GM21515 (cell line): ENCODE measurements around the gene MFGE8.
"Not testable (repeated sequence)": the region's sequence is repeated elsewhere in the genome, so short reads cannot be mapped to it uniquely, and the experiment has no call there.

Source experiments
- ATAC-seq: cut with Tn5 transposase; IDR thresholded peaks from one replicate; pipeline ENCODE4 v1.9.1; 2021; ENCODE audit not compliant: unreplicated experiment

Gene MFGE8, protein sequence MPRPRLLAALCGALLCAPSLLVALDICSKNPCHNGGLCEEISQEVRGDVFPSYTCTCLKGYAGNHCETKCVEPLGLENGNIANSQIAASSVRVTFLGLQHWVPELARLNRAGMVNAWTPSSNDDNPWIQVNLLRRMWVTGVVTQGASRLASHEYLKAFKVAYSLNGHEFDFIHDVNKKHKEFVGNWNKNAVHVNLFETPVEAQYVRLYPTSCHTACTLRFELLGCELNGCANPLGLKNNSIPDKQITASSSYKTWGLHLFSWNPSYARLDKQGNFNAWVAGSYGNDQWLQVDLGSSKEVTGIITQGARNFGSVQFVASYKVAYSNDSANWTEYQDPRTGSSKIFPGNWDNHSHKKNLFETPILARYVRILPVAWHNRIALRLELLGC

DNA sequence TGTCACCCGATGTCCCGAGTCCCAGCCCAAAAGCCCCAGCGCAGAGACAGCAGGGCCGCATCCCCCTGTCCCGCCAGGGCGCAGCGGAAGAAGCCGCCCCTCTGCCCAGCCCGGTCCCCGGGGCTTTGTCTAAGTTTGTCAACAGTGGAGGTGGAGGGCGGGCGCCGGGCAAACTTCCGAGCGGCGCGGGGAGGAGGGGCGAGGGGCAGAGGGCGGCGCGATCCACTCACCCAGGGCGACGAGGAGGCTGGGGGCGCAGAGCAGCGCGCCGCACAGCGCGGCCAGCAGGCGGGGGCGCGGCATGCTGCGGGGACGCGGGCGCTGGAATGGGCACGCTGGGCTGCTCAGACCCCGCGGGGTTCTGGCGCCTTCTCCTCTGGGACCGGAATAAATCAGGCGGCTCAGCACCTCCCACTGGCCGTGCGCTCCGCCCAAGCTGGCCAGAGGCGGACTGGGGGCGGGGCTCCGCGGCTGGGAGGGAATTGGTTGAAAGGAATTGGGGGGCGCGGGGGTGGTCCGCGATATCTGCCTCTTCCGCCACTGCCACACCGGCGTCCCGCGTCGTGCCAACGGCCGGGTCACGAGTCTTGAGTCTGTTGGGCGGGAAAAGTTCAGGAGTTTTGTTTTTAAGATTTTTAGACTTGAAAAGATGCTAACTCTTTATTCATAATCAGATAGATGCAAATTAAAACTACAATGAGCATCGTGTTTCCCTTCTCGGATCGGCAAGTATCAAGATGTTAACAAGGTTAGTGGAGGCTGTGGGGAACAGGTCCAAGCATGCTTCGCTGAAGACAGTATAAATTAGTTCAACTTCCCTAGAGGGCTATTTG lies at the start of gene MFGE8:
Gene MFGE8 (minus strand): TSS at position 363 of the 833 bp plus-strand sequence. CDS start 60 bp downstream, at position 303.
- peak; percentile 72 for ATAC-seq

DNA sequence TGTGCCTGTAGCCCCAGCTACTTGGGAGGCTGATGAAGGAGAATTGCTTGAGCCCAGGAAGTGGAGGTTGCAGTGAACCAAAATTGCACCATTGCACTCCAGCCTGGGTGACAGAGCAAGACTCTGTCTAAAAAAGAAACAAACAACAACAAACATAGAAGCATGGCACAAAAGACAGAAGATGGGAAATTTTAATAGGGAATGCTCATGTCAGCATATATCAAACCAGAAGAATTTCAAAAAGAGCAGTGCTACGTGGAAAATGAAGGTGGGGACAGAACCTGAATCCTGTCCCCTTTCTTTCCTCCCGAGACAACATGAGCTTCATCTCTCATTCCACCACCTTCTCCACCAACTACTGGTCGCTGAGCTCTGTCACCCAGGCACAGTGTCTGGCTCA lies 46.3 kb upstream of the MFGE8 start:
- no peak for ATAC-seq

DNA sequence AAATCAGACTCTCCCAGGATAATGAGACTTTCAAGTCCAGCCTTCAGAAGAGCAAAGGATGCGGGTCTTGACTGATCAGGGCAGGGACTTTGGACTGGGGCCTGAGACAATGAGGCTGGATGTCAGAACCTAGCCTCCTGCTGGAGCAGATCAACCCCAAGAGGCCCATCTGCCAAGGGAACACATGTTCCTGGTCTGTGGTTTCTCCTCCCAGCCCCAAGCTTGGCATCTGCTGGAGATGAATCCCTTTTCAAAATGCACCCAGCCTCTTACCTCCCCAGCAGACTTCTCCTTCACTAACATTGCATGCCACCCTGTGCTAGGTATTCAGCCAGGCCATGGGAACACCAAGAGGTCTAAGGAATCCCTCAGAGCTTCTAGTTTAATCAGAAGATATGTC lies 43.7 kb upstream of the MFGE8 start:
- ATAC-seq, result no peak

DNA sequence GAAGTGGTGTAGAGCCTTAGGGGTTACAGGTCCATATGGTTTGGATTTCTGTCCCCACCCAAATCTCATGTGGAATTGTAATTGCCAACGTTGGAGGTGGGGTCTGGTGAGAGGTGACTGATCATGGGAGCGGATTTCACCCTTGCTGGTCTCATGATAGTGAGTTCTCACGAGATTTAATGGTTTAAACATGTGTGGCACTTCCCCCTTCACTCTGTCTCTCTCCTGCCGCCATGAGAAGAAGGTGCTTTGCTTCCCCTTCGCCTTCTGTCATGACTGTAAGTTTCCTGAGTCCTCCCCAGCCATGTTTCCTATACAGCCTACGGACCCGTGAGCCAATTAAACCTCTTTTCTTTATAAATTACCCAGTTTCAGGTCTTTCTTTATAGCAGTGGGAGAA lies 43.1 kb upstream of the MFGE8 start:
- no peak for ATAC-seq

DNA sequence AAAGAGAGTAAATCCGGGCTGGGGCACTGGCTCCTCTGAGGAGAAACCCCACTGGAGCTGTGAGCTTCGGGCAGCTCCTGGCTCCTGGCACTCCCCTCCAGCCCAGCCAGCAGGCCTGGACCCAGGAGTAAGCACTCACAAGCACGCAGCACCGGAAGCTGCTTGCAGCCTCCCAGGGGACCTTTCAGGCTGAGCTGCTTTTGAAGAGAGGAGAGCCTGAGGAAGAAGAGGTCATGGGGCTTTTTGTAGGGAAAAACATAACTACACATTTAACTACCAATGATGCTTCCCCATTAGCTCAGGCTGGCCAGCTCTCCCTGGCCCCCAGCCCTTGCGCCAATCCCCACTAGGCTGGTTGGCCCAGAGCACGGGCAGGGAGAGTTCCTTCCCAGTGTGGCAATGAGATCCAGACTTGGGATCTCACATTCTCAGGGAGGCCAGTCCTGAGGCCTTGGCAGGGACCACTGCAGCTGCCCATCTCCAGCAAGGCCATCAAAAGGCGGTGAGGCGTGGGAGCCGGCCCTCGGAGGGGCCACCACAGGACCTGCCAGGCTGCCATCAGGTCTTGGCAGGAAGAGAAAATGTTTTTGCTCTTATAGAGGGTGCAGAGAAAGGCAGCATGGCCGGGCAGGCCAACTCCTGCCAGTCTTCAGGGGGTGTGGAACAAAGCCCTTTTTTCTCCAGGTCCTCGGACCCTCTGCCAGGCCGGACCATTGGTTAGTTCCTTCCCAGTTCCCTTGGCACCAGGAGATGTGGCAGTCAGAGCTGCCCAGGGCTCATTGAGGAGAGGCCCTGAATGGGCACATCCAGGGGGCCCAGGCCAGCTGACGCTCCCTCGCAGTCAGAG lies 41.5 kb upstream of the MFGE8 start:
- no peak for ATAC-seq

DNA sequence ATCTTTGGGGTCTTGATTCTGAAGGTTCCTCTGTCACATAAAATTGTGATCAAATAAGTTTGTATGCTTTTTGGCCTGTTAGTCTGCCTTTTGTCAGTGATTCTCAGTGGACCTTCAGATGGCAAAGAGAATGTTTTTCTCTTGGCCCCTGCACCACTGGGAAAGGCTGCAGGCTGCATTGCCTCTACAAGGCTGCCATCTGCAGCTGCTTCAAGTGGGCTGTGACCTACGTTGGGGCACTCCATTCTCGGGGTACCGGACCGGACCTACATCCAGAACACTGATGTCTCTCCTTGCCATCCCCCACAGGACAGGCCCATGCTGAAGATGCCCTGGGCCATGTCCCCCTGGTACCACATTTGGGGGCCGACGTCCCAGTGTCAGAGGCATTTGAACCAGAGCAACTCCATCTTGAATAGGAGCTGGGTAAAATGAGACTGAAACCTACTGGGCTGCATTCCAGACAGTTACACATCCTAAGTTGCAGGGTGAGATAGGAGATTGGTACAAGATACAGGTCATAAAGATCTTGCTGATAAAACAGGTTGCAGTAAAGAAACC lies 37.5 kb upstream of the MFGE8 start:
- ATAC-seq, result no peak

DNA sequence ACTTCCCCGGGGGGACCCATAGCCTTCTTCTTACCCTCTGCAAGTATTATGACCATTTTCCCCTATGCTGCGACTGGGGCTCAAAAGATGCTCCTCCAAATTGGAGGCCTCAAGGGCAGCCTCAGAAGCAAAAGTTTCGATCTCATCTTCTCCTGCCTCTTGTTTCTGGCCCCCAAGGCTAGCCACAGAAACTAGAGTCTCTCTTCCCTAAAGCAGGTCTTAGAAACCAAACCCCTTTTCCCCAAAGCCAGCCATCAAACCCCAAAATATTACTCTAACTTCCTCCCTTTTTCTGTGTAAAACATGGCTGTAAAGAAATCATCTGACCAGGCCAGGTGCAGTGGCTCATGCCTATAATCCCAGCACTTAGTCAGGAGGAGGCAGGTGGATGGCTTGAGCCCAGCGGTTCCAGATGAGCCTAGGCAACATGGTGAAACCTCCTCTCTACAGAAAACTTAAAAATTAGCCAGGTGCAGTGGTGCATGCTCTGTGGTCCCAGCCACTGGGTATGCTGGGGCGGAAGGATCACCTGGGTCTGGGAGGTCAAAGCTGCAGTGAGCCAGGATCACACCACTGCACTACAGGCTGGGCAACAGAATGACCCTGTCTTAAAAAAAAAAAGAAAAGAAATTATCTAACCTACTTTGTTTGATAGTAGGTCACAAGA lies 36.7 kb upstream of the MFGE8 start:
- ATAC-seq, result no peak

DNA sequence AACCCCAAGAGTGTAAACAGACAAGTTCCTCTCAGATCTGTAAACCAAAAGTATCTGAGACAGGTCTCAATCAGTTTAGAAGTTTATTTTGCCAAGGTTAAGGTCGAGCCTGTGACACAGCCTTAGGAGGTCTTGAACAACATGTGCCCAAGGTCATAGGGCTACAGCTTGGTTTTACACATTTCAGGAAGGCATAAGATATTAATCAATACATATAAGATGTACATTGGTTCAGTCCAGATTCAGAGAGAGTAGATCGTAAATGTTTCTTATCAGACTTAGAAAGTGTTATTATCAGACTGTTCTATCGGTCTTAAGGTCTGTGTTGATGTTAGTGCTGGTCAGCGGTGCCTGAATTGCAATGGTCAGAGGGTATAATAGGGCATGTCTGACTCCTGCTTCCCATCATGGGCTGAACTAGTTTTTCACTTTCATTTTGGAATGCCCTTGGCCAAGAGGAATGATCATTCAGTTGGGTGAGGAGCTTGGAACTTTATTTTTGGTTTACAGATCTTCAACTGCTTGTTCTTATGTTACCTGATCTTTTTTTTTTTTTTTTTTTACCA lies 27.0 kb upstream of the MFGE8 start:
- no peak for ATAC-seq

DNA sequence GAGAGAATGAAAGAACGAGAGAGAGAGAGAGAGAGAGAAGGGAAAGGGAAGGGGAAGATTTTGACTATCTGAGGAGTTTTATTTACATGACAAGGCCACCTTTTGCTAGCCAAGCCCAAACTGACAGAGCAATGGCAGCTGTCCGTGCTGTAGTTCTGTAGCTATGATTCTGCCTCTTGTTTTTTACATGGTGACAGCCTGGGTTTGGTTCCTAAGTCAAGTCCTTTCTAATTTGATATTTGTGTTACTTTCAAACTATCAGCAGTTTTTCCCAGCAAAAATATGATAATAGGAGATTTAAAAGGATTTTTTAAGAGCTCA lies 26.3 kb upstream of the MFGE8 start:
- ATAC-seq, result no peak

DNA sequence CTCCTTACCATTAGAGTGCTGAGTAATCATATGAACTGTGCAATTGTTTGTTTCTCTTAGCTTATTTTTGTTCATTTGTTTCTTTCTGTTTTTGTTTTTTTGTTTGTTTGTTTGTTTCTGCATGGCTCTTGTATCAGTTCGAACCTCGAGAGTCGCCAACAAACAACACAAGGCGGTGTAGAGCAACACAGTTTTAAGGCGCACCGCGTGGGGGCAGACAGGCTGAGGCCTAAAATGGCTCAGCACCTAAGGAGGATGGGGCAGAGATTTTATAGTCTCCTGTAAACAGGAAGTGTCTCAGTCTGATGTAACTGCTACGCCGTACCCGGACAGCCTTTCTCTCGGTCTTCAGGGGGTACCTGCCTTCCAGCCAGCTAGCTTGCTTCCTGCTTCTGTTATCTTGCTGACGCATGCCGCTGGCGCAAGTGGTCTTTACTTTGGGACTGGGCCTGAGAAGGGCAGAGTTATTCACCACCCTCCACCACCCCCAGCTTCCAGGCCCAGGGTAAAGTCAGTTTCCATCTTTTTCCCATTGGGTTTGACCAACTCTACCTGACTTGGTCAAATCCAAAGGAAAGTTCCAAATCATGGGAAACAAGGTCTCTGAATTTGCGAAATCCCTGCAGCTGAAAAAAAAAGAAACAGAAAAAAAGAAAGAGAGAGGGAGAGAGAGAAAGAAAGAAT lies 25.8 kb upstream of the MFGE8 start:
- no peak for ATAC-seq

DNA sequence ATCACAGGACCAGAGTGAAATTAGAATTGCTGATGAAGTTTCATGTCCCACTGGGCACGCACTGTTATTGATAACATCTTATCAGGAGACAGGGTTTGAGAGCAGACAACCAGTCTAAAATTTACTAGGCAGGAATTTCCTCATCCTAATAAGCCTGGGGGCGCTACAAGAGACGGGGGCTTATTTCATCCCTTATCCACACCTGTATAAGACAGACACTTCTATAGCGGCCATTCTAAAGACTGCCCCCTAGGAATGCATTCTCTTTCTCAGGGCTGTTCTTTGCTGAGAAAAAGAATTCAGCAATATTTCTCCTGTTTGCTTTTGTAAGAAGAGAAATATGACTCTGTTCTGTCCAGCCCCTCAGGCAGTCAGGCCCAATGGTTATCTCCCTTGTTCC lies 21.3 kb upstream of the MFGE8 start:
- ATAC-seq, result not testable (repeated sequence)

DNA sequence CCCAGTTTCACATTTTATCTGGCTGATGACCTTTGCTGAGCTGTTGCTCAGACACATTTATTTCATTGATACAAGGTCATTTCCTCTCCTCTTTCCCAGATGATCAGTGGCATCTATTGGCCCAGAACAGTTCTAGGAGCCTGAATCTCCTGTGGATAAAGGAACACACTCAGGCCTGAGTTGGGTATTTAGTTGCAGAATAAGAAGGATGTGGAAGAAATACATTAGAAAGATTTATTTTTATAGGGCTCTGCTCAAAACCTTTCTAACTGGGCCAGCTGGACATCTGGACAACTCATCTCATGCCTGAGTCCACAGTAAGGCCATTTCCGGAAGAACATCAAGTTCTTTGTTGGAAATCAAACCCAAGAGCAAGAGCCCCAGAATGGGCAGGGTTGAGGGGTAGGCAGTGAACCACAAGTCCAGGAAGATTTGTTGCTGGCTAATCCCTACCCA lies 19.7 kb upstream of the MFGE8 start:
- ATAC-seq, result no peak

DNA sequence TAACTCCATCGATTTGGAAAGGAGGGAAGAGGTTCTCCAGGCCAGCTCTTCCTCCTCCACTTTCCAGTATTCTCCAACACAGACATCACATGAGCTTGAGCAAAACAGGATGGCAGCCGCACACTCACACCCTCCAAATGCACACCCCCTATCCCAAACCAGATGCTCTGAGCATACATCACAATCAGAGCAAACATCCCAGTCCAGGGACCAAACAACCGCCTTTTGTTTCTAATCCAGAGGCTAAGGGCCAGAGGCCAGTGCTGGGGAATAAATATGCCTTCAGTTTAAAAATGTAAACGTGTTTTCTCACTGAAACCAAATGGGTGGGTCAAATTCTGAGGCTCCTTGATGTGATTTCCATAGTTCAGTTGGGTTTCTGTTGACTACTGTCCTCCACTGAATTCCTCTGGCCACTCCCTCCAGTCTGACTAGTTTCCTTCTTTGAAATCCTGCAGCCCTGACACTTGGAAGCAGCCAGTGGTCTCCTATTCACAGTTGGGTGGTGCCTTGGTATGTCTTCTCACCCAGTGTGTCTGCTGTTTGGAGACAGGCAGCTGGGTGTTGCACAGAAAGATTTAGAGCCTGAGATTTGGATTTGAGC lies 19.2 kb upstream of the MFGE8 start:
- ATAC-seq, result no peak

DNA sequence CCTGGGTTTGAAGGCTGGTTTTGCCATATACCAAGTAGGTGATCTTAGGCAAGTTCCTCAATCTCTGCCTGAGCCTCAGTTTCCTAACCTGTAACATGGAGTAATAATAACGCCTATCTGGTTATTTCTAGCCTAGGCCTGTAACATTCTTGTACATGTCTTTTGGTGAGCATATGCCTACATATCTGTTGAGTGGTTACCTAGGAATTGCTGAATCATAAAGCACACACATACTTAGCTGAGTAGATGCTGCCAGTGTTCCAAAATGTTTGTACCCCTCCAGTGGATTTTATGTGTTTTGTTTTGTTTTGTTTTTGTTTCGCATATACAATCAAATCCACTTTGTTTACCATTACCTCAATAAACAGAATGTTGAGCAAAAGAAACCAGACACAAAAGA lies 17.4 kb upstream of the MFGE8 start:
- no peak for ATAC-seq

DNA sequence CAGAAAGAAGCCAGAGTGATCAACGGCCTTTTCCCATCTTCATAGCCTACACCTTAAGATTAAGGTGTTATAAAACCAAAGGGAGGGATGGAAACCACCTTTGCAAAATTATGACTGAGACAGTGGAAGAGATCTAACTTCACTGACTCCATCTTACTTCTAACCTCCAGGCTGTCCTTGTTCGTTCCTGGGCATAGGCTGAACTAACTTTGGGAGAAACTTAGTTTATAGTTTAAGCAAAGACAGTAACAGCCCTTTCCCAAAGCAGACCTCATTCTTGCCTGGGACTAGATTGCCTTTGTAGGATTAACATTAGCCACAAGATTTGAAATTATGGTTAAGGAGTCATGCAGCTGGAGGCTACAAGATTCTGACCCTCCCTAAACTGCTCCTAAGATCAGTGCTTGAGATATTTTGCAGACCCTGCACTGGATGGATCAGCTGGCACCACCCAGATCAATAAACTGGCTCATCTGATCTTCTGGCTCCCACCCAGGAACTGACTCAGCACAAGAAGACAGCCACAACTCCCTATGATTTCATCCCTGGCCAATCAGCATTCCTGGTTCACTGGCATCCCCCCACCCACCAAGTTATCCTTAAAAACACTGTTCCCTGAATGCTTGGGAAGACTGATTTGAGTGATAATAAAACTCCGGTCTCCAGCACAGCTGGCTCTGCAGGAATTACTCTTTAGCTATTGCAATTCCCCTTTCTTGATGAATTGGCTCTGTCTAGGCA lies 16.3 kb upstream of the MFGE8 start:
- ATAC-seq, result not testable (repeated sequence)

DNA sequence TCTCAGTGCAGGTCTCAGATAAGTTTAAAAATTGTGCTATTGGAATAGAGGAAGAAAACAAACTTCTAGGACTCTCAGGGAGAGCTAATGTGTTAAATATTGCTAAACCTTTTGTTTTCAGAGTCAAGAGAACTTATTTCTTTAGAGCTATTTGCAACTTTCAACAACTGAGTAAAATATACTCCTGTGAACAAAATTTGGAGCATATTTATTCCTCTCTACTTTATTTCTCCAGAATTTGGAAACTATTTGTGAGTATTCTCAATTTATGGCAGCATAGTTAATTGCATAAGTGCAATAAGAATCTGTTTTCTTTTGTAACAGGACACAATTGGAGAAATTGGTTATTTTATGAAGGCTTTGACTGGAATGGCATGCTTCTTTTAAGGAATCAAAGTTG lies 15.0 kb upstream of the MFGE8 start:
- not testable (repeated sequence) for ATAC-seq

DNA sequence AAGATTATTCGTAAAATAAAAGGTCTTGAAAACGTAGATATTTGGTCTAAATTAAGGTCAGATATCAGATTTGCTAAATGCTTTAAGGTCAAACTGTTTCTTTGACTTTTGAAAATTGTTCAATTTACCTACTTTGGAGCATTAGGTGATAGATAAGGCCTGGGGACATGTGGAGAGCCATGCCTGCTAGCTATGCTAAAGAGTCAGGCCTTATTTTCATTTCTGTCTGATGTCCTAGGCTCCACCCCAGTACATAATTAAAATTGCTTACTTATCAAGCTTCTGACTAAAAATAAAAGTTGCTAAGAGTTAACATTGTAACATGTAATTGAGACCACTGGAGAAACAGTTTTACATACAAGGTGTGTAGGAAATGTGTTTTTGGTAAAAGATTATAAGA lies 12.5 kb upstream of the MFGE8 start:
- not testable (repeated sequence) for ATAC-seq

DNA sequence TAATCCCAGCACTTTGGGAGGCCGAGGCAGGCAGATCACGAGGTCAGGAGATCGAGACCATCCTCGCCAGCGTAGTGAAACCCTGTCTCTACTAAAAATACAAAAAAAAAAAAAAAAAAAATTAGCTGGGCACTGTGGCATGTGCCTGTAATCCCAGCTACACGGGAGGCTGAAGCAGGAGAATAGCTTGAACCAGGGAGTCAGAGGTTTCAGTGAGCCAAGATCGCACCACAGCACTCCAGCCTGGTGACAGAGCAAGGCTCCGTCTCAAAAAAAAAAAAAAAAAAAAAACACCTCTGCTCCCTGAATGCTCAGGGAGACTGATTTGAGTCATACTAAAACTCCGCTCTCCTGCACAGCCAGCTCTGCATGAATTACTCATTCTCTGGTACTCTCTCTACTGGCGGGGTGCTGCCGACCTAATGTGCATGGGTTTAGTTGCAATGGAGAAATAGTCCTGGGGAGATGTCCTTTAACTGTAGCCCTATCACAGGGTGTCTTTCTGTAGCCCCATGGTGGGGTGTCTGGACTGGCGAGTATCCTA lies 7.8 kb upstream of the MFGE8 start:
- ATAC-seq, result peak; percentile 69
